Measurements from ENCODE around the gene MRRF. TPM values are rescaled to one million over a fixed set of nuclear protein-coding genes. Genes with fewer than 3 reads are reported as not detected.

The MRRF gene
- total and polyA plus RNA-seq, 4 experiments from 2014 or later: 15.6 to 27.3 (median 22.5) TPM

GRCh38 chr9:122248448-122248865 is 16.2 kb upstream of the MRRF start:
- H3K27me3 Mint-ChIP-seq: no peaks in the 10 kb centered on the region
- no peak overlapping the region for H3K4me3 Mint-ChIP-seq
- Histone ChIP-seq H3K4me3 (ENCODE audit: low read length in 2 of 2) (no peak overlapping the region), H3K4me1 (ENCODE audit: insufficient read depth, low read length) (no peaks in the 10 kb centered on the region), H3K9me3 (ENCODE audit: control insufficient read depth in 1 of 2, low read length in 2 of 2) (no peaks in the 10 kb centered on the region), H3K27me3 (ENCODE audit: insufficient read depth, low read length) (no peaks in the 10 kb centered on the region), H3K36me3 (ENCODE audit: insufficient read depth, low read length) (peaks cover 57% of the 10 kb centered on the region), H3K27ac (ENCODE audit: low read depth, low read length) (no peak overlapping the region)
- intact Hi-C loops (cut with micrococcal nuclease): no loop called here
- ChIA-PET POLR2A (ENCODE audit: partially characterized antibody) (no interaction called here), CTCF (ENCODE audit: partially characterized antibody) (no interaction called here)
- no peaks in the 10 kb centered on the region for H3K9me3 Mint-ChIP-seq
- peaks cover 5 to 15% (median 7%) of the 10 kb centered on the region in 4 donors for H3K4me1 Mint-ChIP-seq
- no peak overlapping the region for H3K27ac Mint-ChIP-seq
- peaks cover 56 to 76% of the 10 kb centered on the region in 2 donors for H3K36me3 Mint-ChIP-seq
- DNase-seq: no peak

- no peak overlapping the region for H3K27ac Mint-ChIP-seq
- intact Hi-C loops (cut with micrococcal nuclease): no loop called here
- Histone ChIP-seq H3K36me3 (ENCODE audit: insufficient read depth, low read length) (peaks cover 40% of the 10 kb centered on the region), H3K9me3 (ENCODE audit: control insufficient read depth in 1 of 2, low read length in 2 of 2) (no peaks in the 10 kb centered on the region), H3K4me1 (ENCODE audit: insufficient read depth, low read length) (peaks cover 4% of the 10 kb centered on the region), H3K27ac (ENCODE audit: low read depth, low read length) (no peak overlapping the region), H3K27me3 (ENCODE audit: insufficient read depth, low read length) (no peaks in the 10 kb centered on the region), H3K4me3 (ENCODE audit: low read length in 2 of 2) (no peak overlapping the region)
- H3K9me3 Mint-ChIP-seq: no peaks in the 10 kb centered on the region
- POLR2A ChIA-PET (ENCODE audit: partially characterized antibody): no interaction called here
- DNase-seq: no peak
- CTCF ChIA-PET (ENCODE audit: partially characterized antibody): no interaction called here
- peaks cover 15 to 19% (median 17%) of the 10 kb centered on the region in 4 donors for H3K4me1 Mint-ChIP-seq
- no peak overlapping the region for H3K4me3 Mint-ChIP-seq
- H3K27me3 Mint-ChIP-seq: no peaks in the 10 kb centered on the region
- H3K36me3 Mint-ChIP-seq: peaks cover 40 to 69% of the 10 kb centered on the region in 2 donors
Measured at GRCh38 chr9:122251351-122251750, 13.3 kb upstream of the MRRF start.

- H3K4me1 Mint-ChIP-seq: peaks cover 19 to 22% (median 20%) of the 10 kb centered on the region in 4 donors
- H3K27ac Mint-ChIP-seq: peak overlapping the region in 1 of 7 donors; percentile 73
- intact Hi-C loops (cut with micrococcal nuclease): no loop called here
- DNase-seq: no peak
- Histone ChIP-seq H3K4me3 (ENCODE audit: low read length in 2 of 2) (no peak overlapping the region), H3K36me3 (ENCODE audit: insufficient read depth, low read length) (peaks cover 27% of the 10 kb centered on the region), H3K27ac (ENCODE audit: low read depth, low read length) (no peak overlapping the region), H3K27me3 (ENCODE audit: insufficient read depth, low read length) (no peaks in the 10 kb centered on the region), H3K9me3 (ENCODE audit: control insufficient read depth in 1 of 2, low read length in 2 of 2) (no peaks in the 10 kb centered on the region), H3K4me1 (ENCODE audit: insufficient read depth, low read length) (peaks cover 4% of the 10 kb centered on the region)
- no peaks in the 10 kb centered on the region for H3K9me3 Mint-ChIP-seq
- no peak overlapping the region for H3K4me3 Mint-ChIP-seq
- ChIA-PET POLR2A (ENCODE audit: partially characterized antibody) (no interaction called here), CTCF (ENCODE audit: partially characterized antibody) (no interaction called here)
- no peaks in the 10 kb centered on the region for H3K27me3 Mint-ChIP-seq
- peaks cover 33 to 63% of the 10 kb centered on the region in 2 donors for H3K36me3 Mint-ChIP-seq
Measured at GRCh38 chr9:122252796-122253195, 11.9 kb upstream of the MRRF start.

GRCh38 chr9:122254761-122255160 is 9.9 kb upstream of the MRRF start:
- Histone ChIP-seq H3K27ac (ENCODE audit: low read depth, low read length) (no peak overlapping the region), H3K4me1 (ENCODE audit: insufficient read depth, low read length) (peaks cover 4% of the 10 kb centered on the region), H3K9me3 (ENCODE audit: control insufficient read depth in 1 of 2, low read length in 2 of 2) (no peaks in the 10 kb centered on the region), H3K36me3 (ENCODE audit: insufficient read depth, low read length) (peaks cover 26% of the 10 kb centered on the region), H3K27me3 (ENCODE audit: insufficient read depth, low read length) (no peaks in the 10 kb centered on the region), H3K4me3 (ENCODE audit: low read length in 2 of 2) (no peak overlapping the region)
- peaks cover 41 to 65% of the 10 kb centered on the region in 2 donors for H3K36me3 Mint-ChIP-seq
- no peaks in the 10 kb centered on the region for H3K9me3 Mint-ChIP-seq
- ChIA-PET CTCF (ENCODE audit: partially characterized antibody) (interaction anchor here (0.9 to 1.1 kb wide), 2 partner anchors 8 to 156 kb away, joined by 3 read pairs; no protein-coding TSS in a partner anchor), POLR2A (ENCODE audit: partially characterized antibody) (interaction anchor here (1.3 kb wide), 1 partner anchor 10 kb away, joined by 6 read pairs; the partner anchor contains the start of genes MRRF and RBM18)
- no peaks in the 10 kb centered on the region for H3K27me3 Mint-ChIP-seq
- H3K4me1 Mint-ChIP-seq: peaks cover 19 to 23% (median 21%) of the 10 kb centered on the region in 4 donors
- peak overlapping the region in 1 of 7 donors; percentile 0 for H3K27ac Mint-ChIP-seq
- H3K4me3 Mint-ChIP-seq: no peak overlapping the region
- intact Hi-C loops (cut with micrococcal nuclease): no loop called here
- DNase-seq: no peak

DNA sequence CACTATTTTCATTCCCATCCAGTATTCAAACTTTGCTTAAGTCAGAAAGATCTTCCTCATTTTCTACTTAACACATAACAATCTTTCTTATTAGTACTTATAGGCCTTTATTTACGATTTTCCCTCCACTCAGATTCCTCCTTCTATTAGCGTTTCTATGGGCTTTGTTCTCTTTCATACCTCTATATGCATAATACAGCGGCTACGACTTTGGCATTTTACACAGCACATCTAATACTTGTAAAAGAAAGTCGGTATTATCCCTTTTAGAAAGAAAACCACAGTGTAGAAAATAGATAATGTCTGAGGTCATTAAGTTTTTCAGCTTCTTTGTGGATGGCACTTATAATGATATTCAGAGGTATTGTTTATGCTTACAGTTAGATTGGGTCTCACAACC is 8.5 kb upstream of the MRRF start:
- Mint-ChIP-seq H3K36me3 (peaks cover 42 to 66% of the 10 kb centered on the region in 2 donors), H3K4me1 (peaks cover 20 to 26% (median 21%) of the 10 kb centered on the region in 4 donors), H3K27ac (peak overlapping the region in 2 of 7 donors; percentile 2 to 15), H3K27me3 (no peaks in the 10 kb centered on the region), H3K9me3 (no peaks in the 10 kb centered on the region), H3K4me3 (no peak overlapping the region)
- POLR2A ChIA-PET (ENCODE audit: partially characterized antibody): no interaction called here
- no peak for DNase-seq
- CTCF ChIA-PET (ENCODE audit: partially characterized antibody): interaction anchor here (0.9 kb wide), 1 partner anchor 94 kb away, joined by 4 read pairs; no protein-coding TSS in a partner anchor
- Histone ChIP-seq H3K4me3 (ENCODE audit: low read length in 2 of 2) (no peak overlapping the region), H3K4me1 (ENCODE audit: insufficient read depth, low read length) (peaks cover 5% of the 10 kb centered on the region), H3K9me3 (ENCODE audit: control insufficient read depth in 1 of 2, low read length in 2 of 2) (no peaks in the 10 kb centered on the region), H3K36me3 (ENCODE audit: insufficient read depth, low read length) (peaks cover 23% of the 10 kb centered on the region), H3K27ac (ENCODE audit: low read depth, low read length) (no peak overlapping the region), H3K27me3 (ENCODE audit: insufficient read depth, low read length) (no peaks in the 10 kb centered on the region)
- intact Hi-C loops (cut with micrococcal nuclease): no loop called here

- Mint-ChIP-seq H3K27me3 (no peaks in the 10 kb centered on the region), H3K36me3 (peaks cover 35 to 53% of the 10 kb centered on the region in 2 donors), H3K9me3 (no peaks in the 10 kb centered on the region), H3K4me1 (peaks cover 35 to 43% (median 37%) of the 10 kb centered on the region in 4 donors), H3K27ac (no peak overlapping the region), H3K4me3 (no peak overlapping the region)
- CTCF ChIA-PET (ENCODE audit: partially characterized antibody): no interaction called here
- Histone ChIP-seq H3K27ac (ENCODE audit: low read depth, low read length) (no peak overlapping the region), H3K4me3 (ENCODE audit: low read length in 2 of 2) (no peak overlapping the region), H3K4me1 (ENCODE audit: insufficient read depth, low read length) (peaks cover 33% of the 10 kb centered on the region), H3K9me3 (ENCODE audit: control insufficient read depth in 1 of 2, low read length in 2 of 2) (no peaks in the 10 kb centered on the region), H3K27me3 (ENCODE audit: insufficient read depth, low read length) (no peaks in the 10 kb centered on the region), H3K36me3 (ENCODE audit: insufficient read depth, low read length) (peaks cover 14% of the 10 kb centered on the region)
- POLR2A ChIA-PET (ENCODE audit: partially characterized antibody): no interaction called here
- no peak for DNase-seq
- intact Hi-C loops (cut with micrococcal nuclease): no loop called here
Measured at GRCh38 chr9:122258886-122259415, 5.7 kb upstream of the MRRF start.

DNA sequence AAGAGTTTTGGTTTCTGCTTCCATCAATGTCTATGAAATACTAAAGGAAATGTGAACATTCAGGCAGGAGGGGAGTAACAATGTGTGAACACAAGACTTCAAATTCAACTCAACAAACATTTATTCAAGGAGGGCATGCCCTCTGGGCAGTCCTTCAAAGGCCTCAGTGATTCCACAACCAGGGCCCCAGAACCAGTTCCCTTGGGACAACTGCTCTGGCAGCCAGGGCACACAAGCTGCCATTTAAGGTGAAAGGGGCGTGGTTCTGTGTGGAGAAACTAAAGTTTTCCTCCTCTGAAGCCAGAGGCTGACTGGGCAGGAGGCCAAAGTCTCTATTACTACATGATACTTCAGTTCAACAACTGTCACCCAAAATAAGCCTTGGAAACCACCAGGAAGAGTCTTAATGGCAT is 3.2 kb upstream of the MRRF start:
- no peaks in the 10 kb centered on the region for H3K27me3 ChIP-seq (ENCODE audit: insufficient read depth, low read length)
- CTCF ChIA-PET (ENCODE audit: partially characterized antibody): no interaction called here
- peak overlapping the region in 2 of 8 donors; percentile 22 to 41 for H3K4me3 Mint-ChIP-seq
- H3K9me3 ChIP-seq (ENCODE audit: control insufficient read depth in 1 of 2, low read length in 2 of 2): no peaks in the 10 kb centered on the region
- POLR2A ChIA-PET (ENCODE audit: partially characterized antibody): no interaction called here
- H3K9me3 Mint-ChIP-seq: no peaks in the 10 kb centered on the region
- H3K36me3 ChIP-seq (ENCODE audit: insufficient read depth, low read length): peaks cover 9% of the 10 kb centered on the region
- H3K27ac Mint-ChIP-seq: peak overlapping the region; percentile 2 to 94 (median 74)
- H3K36me3 Mint-ChIP-seq: peaks cover 28 to 55% of the 10 kb centered on the region in 2 donors
- H3K27ac ChIP-seq (ENCODE audit: low read depth, low read length): no peak overlapping the region
- intact Hi-C loops (cut with micrococcal nuclease): loop anchor here (10.0 kb wide), 1 partner anchor 563 kb away; the partner anchor contains the start of gene PDCL
- peaks cover 35 to 61% (median 45%) of the 10 kb centered on the region in 4 donors for H3K4me1 Mint-ChIP-seq
- DNase-seq: no peak
- no peaks in the 10 kb centered on the region for H3K27me3 Mint-ChIP-seq
- peaks cover 42% of the 10 kb centered on the region for H3K4me1 ChIP-seq (ENCODE audit: insufficient read depth, low read length)
- H3K4me3 ChIP-seq (ENCODE audit: low read length in 2 of 2): no peak overlapping the region

Measured in CD4-positive, alpha-beta memory T cell (primary cell).